Duodenal mucosa (tissue), 2 donors: ENCODE data around the gene FBXO2.

Experiments used
- H3K27ac ChIP-seq: one replicate; pipeline ENCODE4 v1.7.0; 2013; ENCODE audit warnings: low read depth, low read length
- H3K27me3 ChIP-seq, 2 donors: one replicate each; pipeline ENCODE4 v1.7.0; 2013; ENCODE audit warnings: low read length in 2 of 2, control low read depth in 1 of 2; ENCODE audit not compliant: insufficient read depth in 2 of 2, control insufficient read depth in 1 of 2
- H3K36me3 ChIP-seq, 2 donors: one replicate each; pipeline ENCODE4 v1.7.0; 2013; ENCODE audit warnings: low read length in 2 of 2, control low read depth in 1 of 2; ENCODE audit not compliant: insufficient read depth in 2 of 2, control insufficient read depth in 1 of 2
- H3K4me1 ChIP-seq, 2 donors: one replicate each; pipeline ENCODE4 v1.7.0; 2013; ENCODE audit warnings: low read length in 2 of 2, control low read depth in 1 of 2; ENCODE audit not compliant: insufficient read depth in 2 of 2, control insufficient read depth in 1 of 2
- H3K4me3 ChIP-seq, 2 donors: one replicate each; pipeline ENCODE4 v1.7.0; 2013; ENCODE audit warnings: low read length in 2 of 2, low read depth in 1 of 2
- H3K9ac ChIP-seq, 2 donors: one replicate each; pipeline ENCODE4 v1.7.0; 2013; ENCODE audit warnings: low read length in 2 of 2, low read depth in 1 of 2
- H3K9me3 ChIP-seq, 2 donors: one replicate each; pipeline ENCODE4 v1.7.0; 2013; ENCODE audit warnings: low read length in 2 of 2, control low read depth in 1 of 2; ENCODE audit not compliant: control insufficient read depth in 1 of 2

The FBXO2 gene

DNA sequence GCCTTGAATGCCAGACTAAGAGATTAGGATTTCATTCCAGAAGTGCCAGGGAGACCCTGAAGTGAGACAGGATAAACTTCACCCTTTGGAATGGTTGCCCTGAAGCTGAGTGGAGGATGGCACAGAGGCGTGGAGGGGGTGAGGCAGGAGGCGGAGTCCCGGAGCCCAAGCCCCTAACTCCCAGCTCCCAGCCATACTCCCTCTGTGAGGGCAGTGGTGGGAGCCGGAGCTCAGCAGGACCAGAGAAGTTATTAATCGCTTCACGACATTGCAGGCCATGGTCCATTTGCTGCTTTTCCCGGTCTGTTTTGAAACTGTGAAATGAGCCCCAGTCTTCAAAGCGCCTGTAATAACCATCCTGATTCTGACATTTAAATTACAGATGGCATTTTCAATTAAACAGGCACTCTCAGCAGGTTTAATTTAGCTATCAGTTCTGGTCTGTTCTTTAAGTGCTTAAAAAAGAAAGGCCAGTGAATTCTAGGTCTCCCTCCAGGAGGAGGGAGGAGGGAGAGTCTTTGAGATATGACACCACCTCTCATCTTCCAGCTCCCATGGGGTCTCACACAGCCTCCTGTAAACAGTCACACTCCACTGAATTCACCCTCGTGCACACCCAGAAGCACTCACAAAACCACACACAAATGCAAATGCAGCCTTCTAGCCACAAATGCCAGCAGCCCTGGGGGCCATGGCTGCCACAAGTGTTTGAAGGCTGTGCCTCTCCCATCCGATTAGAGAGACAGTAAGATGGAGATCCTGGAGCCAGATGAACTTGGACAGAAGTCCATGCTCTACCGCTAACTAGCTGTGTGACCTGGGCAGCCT lies 19.6 kb downstream of the FBXO2 start:
- no peaks in the 10 kb centered on the region for H3K36me3 ChIP-seq

GRCh38 chr1:11629184-11630016 lies 24.8 kb downstream of the FBXO2 start:
- peaks cover 0 to 9% of the 10 kb centered on the region in 2 donors for H3K27me3 ChIP-seq
- no peaks in the 10 kb centered on the region for H3K9me3 ChIP-seq
- H3K4me1 ChIP-seq: no peaks in the 10 kb centered on the region
- H3K27ac ChIP-seq: no peak overlapping the region
- no peaks in the 10 kb centered on the region for H3K36me3 ChIP-seq
- H3K9ac ChIP-seq: no peak overlapping the region
- no peak overlapping the region for H3K4me3 ChIP-seq

More for the DNA sequence above, 19.6 kb downstream of the FBXO2 start:
- no peak overlapping the region for H3K4me3 ChIP-seq
- H3K9ac ChIP-seq: no peak overlapping the region
- peaks cover 0 to 3% of the 10 kb centered on the region in 2 donors for H3K27me3 ChIP-seq
- no peaks in the 10 kb centered on the region for H3K4me1 ChIP-seq
- H3K9me3 ChIP-seq: no peaks in the 10 kb centered on the region
- no peak overlapping the region for H3K27ac ChIP-seq

GRCh38 chr1:11628767-11629166 lies 25.5 kb downstream of the FBXO2 start:
- H3K9me3 ChIP-seq: no peaks in the 10 kb centered on the region
- H3K9ac ChIP-seq: no peak overlapping the region
- H3K27me3 ChIP-seq: peaks cover 0 to 9% of the 10 kb centered on the region in 2 donors
- no peaks in the 10 kb centered on the region for H3K4me1 ChIP-seq
- H3K36me3 ChIP-seq: no peaks in the 10 kb centered on the region
- no peak overlapping the region for H3K27ac ChIP-seq
- H3K4me3 ChIP-seq: no peak overlapping the region

DNA sequence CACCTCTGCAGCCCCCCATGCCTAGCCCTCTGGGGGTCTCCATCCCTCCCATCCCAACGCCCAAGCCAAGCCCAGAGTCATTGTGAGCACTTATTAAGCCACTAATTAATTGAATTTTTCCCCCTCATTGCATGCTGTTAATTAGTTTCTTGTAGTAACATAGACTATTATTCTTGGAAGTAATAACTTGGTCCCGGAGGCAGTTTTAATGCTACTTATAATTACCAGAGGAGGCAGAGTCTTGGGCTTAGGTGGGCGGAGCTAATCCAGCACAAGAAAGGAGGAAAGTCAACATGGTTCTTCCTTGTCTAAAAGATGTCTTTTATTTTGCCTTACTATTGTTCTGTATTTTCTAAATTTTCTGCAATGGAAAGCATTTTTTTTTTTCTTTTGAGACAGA lies 27.7 kb downstream of the FBXO2 start:
- Histone ChIP-seq H3K4me1 (no peaks in the 10 kb centered on the region), H3K27ac (no peak overlapping the region), H3K4me3 (no peak overlapping the region), H3K27me3 (peaks cover 0 to 9% of the 10 kb centered on the region in 2 donors), H3K36me3 (no peaks in the 10 kb centered on the region), H3K9me3 (no peaks in the 10 kb centered on the region), H3K9ac (no peak overlapping the region)

DNA sequence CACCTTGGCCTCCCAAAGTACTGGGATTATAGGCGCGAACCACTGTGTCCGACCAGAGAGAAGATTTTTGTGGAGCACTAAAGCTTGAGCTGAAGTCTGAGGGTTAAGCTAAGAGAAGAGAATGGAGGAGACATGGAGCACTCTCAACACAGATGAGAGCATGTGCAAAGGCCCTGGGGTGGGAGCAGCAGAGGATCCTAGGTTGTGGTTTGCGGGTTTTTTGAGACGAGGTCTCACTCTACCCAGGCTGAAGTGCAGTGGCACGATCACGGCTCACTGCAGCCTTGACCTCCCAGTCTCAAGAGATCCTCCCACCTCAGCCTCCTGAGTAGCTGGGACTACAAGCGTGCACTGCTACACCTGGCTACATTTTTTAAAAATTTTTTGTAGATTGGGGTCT lies 30.5 kb downstream of the FBXO2 start:
- no peaks in the 10 kb centered on the region for H3K36me3 ChIP-seq
- H3K9ac ChIP-seq: no peak overlapping the region
- no peaks in the 10 kb centered on the region for H3K4me1 ChIP-seq
- H3K9me3 ChIP-seq: no peaks in the 10 kb centered on the region
- peaks cover 0 to 13% of the 10 kb centered on the region in 2 donors for H3K27me3 ChIP-seq
- no peak overlapping the region for H3K27ac ChIP-seq
- H3K4me3 ChIP-seq: no peak overlapping the region

GRCh38 chr1:11622398-11622797 lies 31.8 kb downstream of the FBXO2 start:
- Histone ChIP-seq H3K9me3 (no peaks in the 10 kb centered on the region), H3K4me1 (no peaks in the 10 kb centered on the region), H3K27me3 (peaks cover 0 to 13% of the 10 kb centered on the region in 2 donors), H3K9ac (no peak overlapping the region), H3K36me3 (no peaks in the 10 kb centered on the region), H3K27ac (no peak overlapping the region), H3K4me3 (no peak overlapping the region)

DNA sequence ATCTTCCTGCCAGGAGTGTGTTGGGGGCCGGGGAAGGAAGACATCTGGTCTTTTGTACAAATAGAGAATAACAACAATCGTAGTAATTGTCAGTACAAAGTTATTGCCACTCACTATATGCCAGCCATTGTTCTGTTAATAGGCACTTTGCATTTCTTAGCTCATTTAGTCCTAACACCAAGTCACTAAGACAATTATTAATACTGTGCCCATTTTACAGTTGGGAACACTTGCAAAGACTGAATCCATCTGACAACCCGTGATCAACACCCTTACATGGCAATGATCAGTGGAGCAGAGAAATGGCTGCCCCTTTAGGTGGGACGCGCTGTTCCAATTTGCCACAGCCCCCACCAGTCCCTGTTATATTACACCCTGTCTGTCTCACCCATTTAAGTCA lies 33.3 kb downstream of the FBXO2 start:
- no peak overlapping the region for H3K4me3 ChIP-seq
- H3K4me1 ChIP-seq: no peaks in the 10 kb centered on the region
- H3K9ac ChIP-seq: no peak overlapping the region
- no peaks in the 10 kb centered on the region for H3K9me3 ChIP-seq
- no peaks in the 10 kb centered on the region for H3K36me3 ChIP-seq
- H3K27ac ChIP-seq: no peak overlapping the region
- peaks cover 0 to 10% of the 10 kb centered on the region in 2 donors for H3K27me3 ChIP-seq

- H3K4me1 ChIP-seq: no peaks in the 10 kb centered on the region
- no peaks in the 10 kb centered on the region for H3K36me3 ChIP-seq
- no peak overlapping the region for H3K27ac ChIP-seq
- no peak overlapping the region for H3K9ac ChIP-seq
- peaks cover 0 to 6% of the 10 kb centered on the region in 2 donors for H3K27me3 ChIP-seq
- no peak overlapping the region for H3K4me3 ChIP-seq
- H3K9me3 ChIP-seq: no peaks in the 10 kb centered on the region
These were observed 33.8 kb downstream of the FBXO2 start for GRCh38 chr1:11620405-11620804.

GRCh38 chr1:11617741-11618140 lies 36.5 kb downstream of the FBXO2 start:
- peaks cover 0 to 5% of the 10 kb centered on the region in 2 donors for H3K27me3 ChIP-seq
- H3K27ac ChIP-seq: no peak overlapping the region
- no peak overlapping the region for H3K4me3 ChIP-seq
- H3K36me3 ChIP-seq: no peaks in the 10 kb centered on the region
- H3K4me1 ChIP-seq: no peaks in the 10 kb centered on the region
- H3K9me3 ChIP-seq: no peaks in the 10 kb centered on the region
- H3K9ac ChIP-seq: no peak overlapping the region

DNA sequence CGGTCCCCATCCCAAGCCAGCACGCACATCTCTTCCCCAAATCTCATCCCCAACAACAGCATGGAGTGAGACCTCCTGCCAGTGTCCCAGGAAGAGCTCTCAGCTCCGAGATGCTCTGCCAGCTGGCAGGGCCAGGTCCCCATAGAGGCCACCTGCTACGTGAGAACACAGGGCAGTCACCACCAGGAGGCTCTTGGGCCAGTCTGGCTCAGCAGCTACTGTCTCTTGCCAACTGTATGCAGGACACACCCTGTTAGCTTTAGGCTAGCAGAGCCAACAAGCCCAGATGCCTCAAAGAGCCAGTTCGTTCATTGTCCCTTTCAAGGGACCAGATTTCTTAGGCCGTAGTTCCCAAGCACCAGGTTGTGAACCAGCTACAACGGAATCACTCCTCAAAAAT lies 36.9 kb downstream of the FBXO2 start:
- H3K4me3 ChIP-seq: no peak overlapping the region
- no peak overlapping the region for H3K9ac ChIP-seq
- H3K4me1 ChIP-seq: no peaks in the 10 kb centered on the region
- no peaks in the 10 kb centered on the region for H3K36me3 ChIP-seq
- peaks cover 0 to 5% of the 10 kb centered on the region in 2 donors for H3K27me3 ChIP-seq
- no peak overlapping the region for H3K27ac ChIP-seq
- no peaks in the 10 kb centered on the region for H3K9me3 ChIP-seq
